Stimulated activated CD4-positive, alpha-beta T cell treated with anti-CD3 and anti-CD28 coated beads, TNF-alpha, amount 100 ng/mL, for 1 hour (primary cell): ENCODE measurements around the gene TTC21A.
"Not testable (repeated sequence)": the region's sequence is repeated elsewhere in the genome, so short reads cannot be mapped to it uniquely, and the experiment has no call there.

Source experiments
- DNase-seq, 3 donors: peaks; one replicate each; pipeline ENCODE4 v3.0.0-alpha.2; 2020; ENCODE audit warnings: low read depth in 3 of 3, low spot score in 1 of 3

Gene TTC21A

GRCh38 chr3:39149498-39150147, 42.1 kb downstream of the TTC21A start:
- no peak for DNase-seq

- DNase-seq: no peak
Observed at GRCh38 chr3:39150148-39150802, 42.8 kb downstream of the TTC21A start.

- DNase-seq: peak in 1 of 3 donors; percentile 63
Observed at GRCh38 chr3:39150803-39151631, 43.5 kb downstream of the TTC21A start.

GRCh38 chr3:39153977-39154279, 46.4 kb downstream of the TTC21A start:
- DNase-seq: no peak

- no peak for DNase-seq
Observed at GRCh38 chr3:39154280-39155021, 47.0 kb downstream of the TTC21A start.

- no peak for DNase-seq
Observed at GRCh38 chr3:39156421-39156820, 48.9 kb downstream of the TTC21A start.

- DNase-seq: no peak
Observed at GRCh38 chr3:39157359-39157758, 49.9 kb downstream of the TTC21A start.

- no peak for DNase-seq
Observed at GRCh38 chr3:39158148-39158715, 50.8 kb downstream of the TTC21A start.

- no peak for DNase-seq
Observed at GRCh38 chr3:39164414-39164813, 56.9 kb downstream of the TTC21A start.

- DNase-seq: no peak
Observed at GRCh38 chr3:39165518-39165917, 58.0 kb downstream of the TTC21A start.

GRCh38 chr3:39166134-39166710, 58.7 kb downstream of the TTC21A start:
- DNase-seq: no peak

- no peak for DNase-seq
Observed at GRCh38 chr3:39166932-39167532, 59.6 kb downstream of the TTC21A start.

GRCh38 chr3:39168156-39168780, 60.8 kb downstream of the TTC21A start:
- DNase-seq: no peak

- no peak for DNase-seq
Observed at GRCh38 chr3:39169712-39170111, 62.2 kb downstream of the TTC21A start.

GRCh38 chr3:39170461-39170860, 63.0 kb downstream of the TTC21A start:
- DNase-seq: no peak

GRCh38 chr3:39170877-39171276, 63.4 kb downstream of the TTC21A start:
- DNase-seq: not testable (repeated sequence)

GRCh38 chr3:39171860-39172259, 64.4 kb downstream of the TTC21A start:
- no peak for DNase-seq

- no peak for DNase-seq
Observed at GRCh38 chr3:39173318-39174125, 66.0 kb downstream of the TTC21A start.

GRCh38 chr3:39176025-39176714, 68.7 kb downstream of the TTC21A start:
- no peak for DNase-seq
